HG02588 (cell line): ENCODE results near the gene CYYR1.

Experiments used
- ATAC-seq: cut with Tn5 transposase; IDR thresholded peaks from one replicate; pipeline ENCODE4 v1.9.1; 2021; ENCODE audit warnings: mild to moderate bottlenecking, moderate library complexity; ENCODE audit not compliant: unreplicated experiment

CYYR1 gene

GRCh38 chr21:26554365-26554764 is 18.7 kb downstream of the CYYR1 start:
- no peak for ATAC-seq

DNA sequence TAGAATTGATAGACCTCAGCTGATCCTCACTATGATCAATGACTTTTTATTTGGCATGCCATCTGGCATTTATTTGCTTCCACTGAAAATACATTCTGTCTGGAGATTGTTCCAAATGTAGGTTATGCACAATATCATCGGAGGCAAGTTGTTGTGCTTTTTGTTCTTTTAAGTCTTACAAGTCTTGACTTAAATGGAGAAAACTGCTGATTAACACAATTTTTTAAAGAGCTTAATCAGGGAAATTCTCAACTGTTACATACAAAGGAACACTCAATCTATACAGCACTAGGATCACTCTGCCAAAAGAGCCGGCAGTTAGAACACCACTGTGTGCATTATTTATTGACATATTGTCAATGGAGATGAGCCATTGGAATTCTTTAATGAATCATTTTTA is 19.2 kb downstream of the CYYR1 start:
- ATAC-seq = no peak

DNA sequence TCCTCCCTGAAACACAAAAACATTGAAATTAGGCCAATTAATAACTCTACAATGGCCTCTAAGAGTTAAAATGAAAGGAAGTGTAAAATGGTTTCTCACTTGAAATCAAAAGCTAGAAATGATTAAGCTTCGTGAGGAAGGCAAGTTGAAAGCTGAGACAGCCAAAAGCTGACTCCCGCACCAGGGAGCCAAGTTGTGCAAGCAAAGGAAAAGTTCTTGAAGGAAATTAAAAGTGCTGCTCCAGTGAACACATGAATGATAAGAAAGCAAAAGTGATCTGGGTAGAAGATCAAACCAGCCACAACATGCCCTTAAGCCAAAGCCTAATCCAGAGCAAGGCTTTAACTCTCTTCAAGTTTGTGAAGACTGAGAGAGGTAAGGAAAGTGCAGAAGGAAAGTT is 22.8 kb downstream of the CYYR1 start:
- no peak for ATAC-seq

- no peak for ATAC-seq
These were observed 26.5 kb downstream of the CYYR1 start for GRCh38 chr21:26546446-26547097.

GRCh38 chr21:26544201-26544775 is 28.8 kb downstream of the CYYR1 start:
- ATAC-seq = no peak

DNA sequence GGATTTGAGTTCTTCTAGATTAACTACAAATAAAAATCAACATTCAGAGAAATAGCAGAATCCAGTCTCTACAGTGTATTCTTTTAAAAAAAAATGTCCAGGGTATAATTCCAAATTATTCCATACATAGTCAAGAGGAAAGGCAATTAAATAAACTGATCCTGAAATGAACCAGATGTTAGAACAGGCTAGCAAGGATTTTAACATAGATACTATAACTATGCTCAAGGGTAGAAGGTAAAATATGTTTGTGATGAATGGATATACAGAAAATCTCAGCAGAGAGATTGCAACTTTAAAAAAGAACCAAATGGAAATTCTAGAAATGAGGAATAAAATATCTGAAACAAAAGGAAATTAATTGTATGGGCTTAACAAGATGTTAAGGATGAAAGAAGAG is 32.4 kb downstream of the CYYR1 start:
- no peak for ATAC-seq

DNA sequence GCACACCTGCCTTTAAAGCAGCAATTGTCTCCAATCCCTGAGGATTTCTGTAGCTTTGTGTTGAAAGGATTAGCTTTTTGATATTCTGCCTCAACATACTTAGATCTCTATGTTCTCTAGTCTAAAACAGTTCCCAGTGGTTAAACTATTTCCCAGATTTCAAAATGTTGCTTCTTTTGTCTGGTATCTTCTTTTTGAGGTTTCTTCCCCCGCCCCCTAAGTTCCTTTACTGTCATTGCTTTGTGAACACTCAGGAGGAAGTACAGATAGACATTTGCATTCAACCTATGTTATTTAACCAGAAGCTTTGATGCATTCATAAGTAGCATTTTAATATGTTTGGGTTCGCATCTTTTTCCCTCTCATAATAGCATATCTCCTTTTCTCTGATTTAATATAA is 33.5 kb downstream of the CYYR1 start:
- ATAC-seq = no peak

DNA sequence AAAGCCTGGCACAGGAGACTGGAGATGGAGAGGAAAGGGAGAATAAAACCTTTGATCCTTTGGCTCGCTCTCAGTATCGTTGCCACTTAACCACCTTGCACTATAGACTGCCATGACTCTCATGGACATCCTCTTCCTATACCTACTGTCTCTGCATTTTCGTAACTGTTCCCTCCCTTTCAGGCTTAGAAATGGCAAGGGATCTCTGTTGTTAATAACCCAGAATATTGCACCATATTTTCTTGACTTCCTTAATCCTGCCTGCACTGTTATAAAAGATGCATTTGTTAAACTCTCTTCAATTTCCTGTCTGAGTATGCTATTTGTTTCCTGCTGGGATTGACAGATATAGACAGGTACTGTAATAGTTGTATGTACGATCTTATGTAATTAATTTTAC is 38.6 kb downstream of the CYYR1 start:
- ATAC-seq = no peak

DNA sequence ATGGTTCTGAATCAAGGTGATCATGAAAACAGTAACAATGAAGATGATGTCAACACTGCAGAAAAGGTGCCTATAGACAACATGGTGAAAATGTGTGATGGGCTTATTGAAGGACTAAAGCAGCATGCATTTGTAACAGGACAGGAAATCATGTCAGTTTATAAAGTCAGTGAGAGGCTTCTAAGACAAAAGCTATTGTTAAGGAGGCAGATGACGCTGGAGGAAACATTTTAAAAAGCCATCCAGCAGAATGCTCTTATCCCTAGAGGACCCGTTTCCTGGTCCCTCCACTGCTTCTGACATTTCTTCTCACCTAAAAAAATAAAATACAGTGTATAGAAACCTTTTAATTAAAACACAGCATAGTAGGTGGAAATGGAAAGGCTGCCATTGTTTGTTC is 40.9 kb downstream of the CYYR1 start:
- no peak for ATAC-seq

DNA sequence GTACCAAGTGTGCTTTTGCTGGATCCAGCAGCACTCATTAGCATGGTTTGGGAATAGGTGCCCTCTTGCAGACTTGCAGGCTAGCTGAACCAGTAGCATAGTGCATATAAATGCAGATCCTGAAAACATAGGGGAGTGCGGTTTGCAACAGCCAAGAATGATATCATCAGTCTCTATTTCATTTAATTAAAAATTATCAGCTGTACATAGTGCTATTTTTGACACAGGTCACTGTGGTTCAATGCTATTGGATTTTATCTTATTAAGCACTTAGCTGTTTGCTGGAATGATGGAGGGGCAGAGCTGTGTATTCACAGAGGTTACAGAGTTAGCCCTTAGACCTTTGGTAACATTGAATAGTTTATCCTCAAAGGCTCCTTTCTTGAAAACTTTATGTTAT is 43.6 kb downstream of the CYYR1 start:
- no peak for ATAC-seq

DNA sequence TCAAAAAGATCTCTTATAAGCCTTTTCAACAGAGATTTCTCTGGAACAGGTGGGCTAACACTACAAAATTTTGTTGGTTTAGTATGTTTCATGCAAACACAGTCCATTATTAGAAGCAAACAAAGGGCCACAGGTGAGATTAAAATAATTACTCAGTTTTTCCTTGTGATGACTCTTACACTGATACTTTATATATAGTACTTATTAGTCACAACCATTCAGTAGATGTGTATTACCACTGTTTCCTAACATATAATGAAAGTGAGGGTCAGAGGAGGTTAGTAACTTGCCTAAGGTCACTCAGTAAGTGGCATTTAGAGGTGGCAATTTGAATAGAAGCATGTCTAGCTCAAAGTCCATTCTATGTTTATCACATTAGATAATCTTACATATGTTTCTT is 44.2 kb downstream of the CYYR1 start:
- ATAC-seq = no peak

DNA sequence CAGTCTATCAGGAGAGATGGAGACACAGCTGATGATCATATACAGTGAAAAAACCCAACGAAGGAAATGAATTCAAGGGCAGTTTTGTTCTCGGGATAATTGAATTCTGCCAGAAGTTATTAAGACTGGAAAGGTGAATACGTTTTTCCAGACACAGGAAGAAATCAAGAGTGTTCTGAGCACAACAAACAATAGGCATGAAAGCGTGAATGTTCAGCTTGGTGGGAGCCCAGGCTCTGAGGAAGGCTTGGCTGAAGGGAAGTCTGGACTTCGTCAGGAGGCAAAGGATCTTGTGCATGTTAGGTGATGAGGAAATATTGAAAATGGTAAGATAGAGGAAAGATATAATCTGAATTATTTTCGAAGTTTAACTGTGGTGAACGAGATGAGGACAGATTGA is 50.4 kb downstream of the CYYR1 start:
- ATAC-seq = no peak

- no peak for ATAC-seq
These were observed 53.9 kb downstream of the CYYR1 start for GRCh38 chr21:26519142-26519541.

GRCh38 chr21:26515257-26515656 is 57.8 kb downstream of the CYYR1 start:
- no peak for ATAC-seq

DNA sequence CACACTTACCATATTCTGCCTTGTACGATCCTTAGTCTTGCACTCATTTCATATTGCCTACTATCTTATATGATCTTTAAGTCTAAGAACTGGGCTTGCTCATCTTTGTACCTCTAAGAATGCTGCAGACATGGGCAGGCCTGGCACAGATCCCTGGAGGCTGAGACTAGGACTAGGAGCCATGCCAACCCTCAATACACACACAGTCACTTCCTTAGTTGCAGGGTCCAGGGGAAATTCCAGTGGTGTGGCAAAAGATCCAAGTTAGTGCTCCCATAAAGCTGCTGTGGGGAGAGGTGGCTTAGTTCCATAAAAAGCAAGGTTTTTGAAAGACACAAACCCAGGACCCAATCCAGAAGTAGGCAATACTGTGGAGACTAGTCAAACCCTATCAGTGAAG is 59.9 kb downstream of the CYYR1 start:
- no peak for ATAC-seq

DNA sequence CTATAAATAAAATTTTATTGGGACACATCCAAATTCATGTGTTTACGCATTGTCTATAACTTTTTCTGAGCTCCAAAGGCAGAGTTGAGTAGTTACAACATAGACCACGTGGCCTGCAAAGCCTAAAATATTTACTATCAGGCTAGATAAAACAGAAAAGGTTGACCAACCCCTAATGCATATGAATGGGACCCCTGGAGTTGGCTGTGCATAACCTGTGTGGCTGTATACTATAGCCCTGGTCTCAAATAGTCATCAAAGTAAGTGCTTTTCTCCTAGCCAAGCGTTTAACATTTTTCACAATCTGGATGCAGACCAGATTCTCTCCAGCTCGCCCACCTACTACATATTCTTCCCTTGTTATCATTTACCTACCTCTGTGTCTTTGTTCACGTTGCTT is 60.4 kb downstream of the CYYR1 start:
- no peak for ATAC-seq

DNA sequence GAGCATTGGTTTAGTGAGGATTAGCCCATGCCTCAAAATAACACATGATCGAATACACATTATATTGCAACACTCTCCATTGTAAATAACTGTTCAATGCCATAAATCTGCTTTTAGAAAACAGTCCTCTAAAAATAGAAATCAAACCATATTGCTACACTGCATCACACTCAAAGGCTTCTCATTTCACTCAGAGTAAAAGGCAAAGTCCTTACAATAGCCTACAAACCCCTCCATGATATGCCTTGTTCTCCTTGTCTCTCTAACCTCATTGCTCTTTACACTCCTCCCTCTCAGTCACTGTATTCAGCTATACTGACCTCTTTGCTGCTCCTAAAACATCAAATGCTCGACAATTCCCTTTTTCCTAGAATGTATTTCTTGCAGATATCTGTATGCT is 64.2 kb downstream of the CYYR1 start:
- ATAC-seq = no peak

DNA sequence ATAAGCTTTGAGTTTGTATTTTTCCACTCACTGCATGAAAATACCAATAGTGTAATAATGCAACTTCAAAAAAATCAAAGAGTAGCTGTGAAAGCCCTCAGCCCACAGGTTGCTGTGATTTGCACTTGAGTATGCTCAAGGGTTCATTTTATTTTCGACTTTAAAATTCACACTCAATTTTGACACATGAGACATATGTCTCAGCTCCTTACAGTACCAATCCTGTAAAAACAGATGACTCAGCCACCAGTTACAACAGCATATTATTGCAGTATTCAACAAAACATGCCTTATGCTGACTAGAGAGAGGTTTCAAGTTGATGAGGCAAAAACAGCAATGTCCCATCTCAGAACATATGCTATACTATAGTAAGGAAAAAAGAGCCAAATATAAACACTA is 66.1 kb downstream of the CYYR1 start:
- ATAC-seq = no peak

GRCh38 chr21:26505211-26505610 is 67.9 kb downstream of the CYYR1 start:
- no peak for ATAC-seq

- no peak for ATAC-seq
These were observed 69.7 kb downstream of the CYYR1 start for GRCh38 chr21:26503414-26503813.

DNA sequence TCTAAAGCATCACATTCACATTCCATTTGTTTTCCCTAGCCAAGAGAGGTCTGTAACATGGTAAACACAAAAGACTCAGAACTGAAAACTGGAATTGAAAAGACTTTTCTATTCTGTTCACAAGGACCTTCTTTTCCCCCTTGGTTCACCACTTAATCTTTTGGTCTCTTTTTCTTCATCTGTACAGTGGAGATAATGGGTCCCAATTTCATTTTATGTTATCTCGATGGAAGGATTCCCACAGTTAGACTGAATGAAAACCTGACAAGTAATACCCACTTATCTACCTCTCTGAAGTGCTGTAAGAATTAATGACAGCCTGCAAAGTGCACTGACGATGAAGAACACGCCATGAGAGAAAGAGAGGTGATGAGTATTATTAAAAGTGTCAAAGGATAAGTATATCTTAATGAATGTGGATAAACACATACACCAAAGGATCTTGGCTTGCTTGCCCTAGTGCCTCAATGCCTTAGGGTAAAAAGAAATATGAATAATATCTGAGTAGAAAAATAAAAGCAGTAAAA is 71.5 kb downstream of the CYYR1 start:
- ATAC-seq = no peak

- no peak for ATAC-seq
These were observed 73.6 kb downstream of the CYYR1 start for GRCh38 chr21:26499495-26499894.

DNA sequence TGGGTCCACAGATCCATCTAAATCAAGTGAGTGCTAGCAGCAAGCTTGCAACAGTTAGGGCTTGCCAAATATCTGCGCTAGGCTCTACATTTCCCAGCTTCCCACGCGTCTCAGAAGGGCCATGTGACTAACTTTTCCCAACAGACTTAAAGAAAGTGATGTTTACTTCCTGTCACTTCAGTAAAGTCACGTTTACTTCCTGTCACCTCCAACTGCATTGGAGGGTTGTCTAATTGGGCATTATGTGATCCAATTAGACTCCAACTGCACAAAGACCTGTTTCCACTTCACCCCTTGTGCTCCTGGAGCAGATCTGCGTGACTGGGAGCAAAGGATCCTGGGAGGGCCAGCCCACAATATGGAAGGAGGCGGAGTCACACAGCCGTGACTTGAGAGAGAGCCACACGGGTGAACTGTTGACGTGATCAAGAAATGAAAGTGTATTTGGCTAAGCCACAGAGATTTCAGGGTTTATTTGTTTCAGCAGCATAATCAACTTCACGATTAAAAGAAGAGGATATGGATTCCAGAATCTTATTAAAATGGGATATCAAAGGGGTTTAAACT is 77.7 kb downstream of the CYYR1 start:
- no peak for ATAC-seq
